HepG2 (cell line): ENCODE measurements around the gene RASGRF1. TPM values are rescaled to one million over a fixed set of nuclear protein-coding genes. Genes with fewer than 3 reads are reported as not detected.

ENCODE experiments used
- RXRA ChIP-seq: sonication (generic); formaldehyde crosslinking; IDR thresholded peaks from 2 replicates; pipeline ENCODE4 v1.5.1; 2020; ENCODE audit warnings: missing genetic modification reagents
- SYNCRIP ChIP-seq: fragments of 200-400 bp; formaldehyde crosslinking; IDR thresholded peaks from 2 replicates; pipeline ENCODE4 v1.6.1; 2018; ENCODE audit warnings: mild to moderate bottlenecking, low read depth, low read length; ENCODE audit not compliant: insufficient read depth
- TMF1 ChIP-seq: sonication (generic); formaldehyde crosslinking; IDR thresholded peaks from 2 replicates; pipeline ENCODE4 v1.8.1; 2022; ENCODE audit warnings: low read depth, missing genetic modification reagents
- ZBTB7A ChIP-seq: sonication (generic); formaldehyde crosslinking; IDR thresholded peaks from 2 replicates; pipeline ENCODE4 v1.8.0; 2022; ENCODE audit warnings: mild to moderate bottlenecking, missing genetic modification reagents
- ZNF557 ChIP-seq: sonication (generic); formaldehyde crosslinking; IDR thresholded peaks from 2 replicates; pipeline ENCODE4 v1.4.0; 2020; ENCODE audit warnings: missing genetic modification reagents
- ZNF605 ChIP-seq: sonication (generic); formaldehyde crosslinking; IDR thresholded peaks from 2 replicates; pipeline ENCODE4 v1.8.0; 2022; ENCODE audit warnings: mild to moderate bottlenecking, missing genetic modification reagents
- ZNF850 ChIP-seq: sonication (generic); formaldehyde crosslinking; conservative IDR thresholded peaks from 2 replicates; pipeline ENCODE4 v1.9.0; 2021; ENCODE audit warnings: mild to moderate bottlenecking, missing genetic modification reagents
- polyA plus RNA-seq, 8 experiments: library from polyadenylated mRNA; depleted of rRNA in 3 of 8; stranded (reverse) in 7 of 8; unstranded in 1 of 8; fragments of >200 nt; fragmentation: Illumina TruSeq in 4 of 8; extraction: Trizol in 4 of 8; gene quantifications; 2 replicates each; pipeline versions ENCODE4 v1.2.1 to v1.2.3, GENCODE V29; 2011 to 2016; ENCODE audit warnings: low read depth in 4 of 8, missing spikeins in 1 of 8, mixed read lengths in 1 of 8; ENCODE audit not compliant: insufficient read depth in 1 of 8
- total RNA-seq, 5 experiments: library from RNA; depleted of rRNA; stranded (reverse); fragments of >200 nt; fragmentation: Illumina TruSeq; extraction: Trizol; gene quantifications; 2 replicates each; pipeline ENCODE4 v1.2.3, GENCODE V29; 2016; ENCODE audit warnings: low read depth in 1 of 5
- TF ChIP-seq, protein P1 (sequence below): IDR thresholded peaks from 2 replicates; pipeline ENCODE4 v1.4.0; 2020; ENCODE audit warnings: mild to moderate bottlenecking, missing genetic modification reagents
- TF ChIP-seq, protein P2 (sequence below): sonication (generic); formaldehyde crosslinking; IDR thresholded peaks from 2 replicates; pipeline ENCODE4 v1.4.0; 2020; ENCODE audit warnings: missing genetic modification reagents, borderline replicate concordance
- TF ChIP-seq, protein P3 (sequence below): sonication (generic); formaldehyde crosslinking; IDR thresholded peaks from 2 replicates; pipeline ENCODE4 v1.5.1; 2020; ENCODE audit warnings: missing genetic modification reagents, mild to moderate bottlenecking, borderline replicate concordance
- TF ChIP-seq, protein P4 (sequence below), 2 experiments: sonication (generic) in 1 of 2; formaldehyde crosslinking in 1 of 2; IDR thresholded peaks; 2 replicates each; pipeline versions ENCODE4 v1.4.0 to v1.6.1; 2016 to 2020; ENCODE audit warnings: borderline replicate concordance in 1 of 2, low read depth in 1 of 2, mild to moderate bottlenecking in 1 of 2, missing genetic modification reagents in 1 of 2
- TF ChIP-seq, protein P5 (sequence below): sonication (generic); formaldehyde crosslinking; IDR thresholded peaks from 2 replicates; pipeline ENCODE4 v1.4.0; 2020; ENCODE audit warnings: missing genetic modification reagents, borderline replicate concordance

The RASGRF1 gene
- total and polyA plus RNA-seq, 2 of the 13 experiments (the other 11 are each of a cell fraction or from before 2014, with no cell fraction given), result 0.55 to 3.0 TPM

DNA sequence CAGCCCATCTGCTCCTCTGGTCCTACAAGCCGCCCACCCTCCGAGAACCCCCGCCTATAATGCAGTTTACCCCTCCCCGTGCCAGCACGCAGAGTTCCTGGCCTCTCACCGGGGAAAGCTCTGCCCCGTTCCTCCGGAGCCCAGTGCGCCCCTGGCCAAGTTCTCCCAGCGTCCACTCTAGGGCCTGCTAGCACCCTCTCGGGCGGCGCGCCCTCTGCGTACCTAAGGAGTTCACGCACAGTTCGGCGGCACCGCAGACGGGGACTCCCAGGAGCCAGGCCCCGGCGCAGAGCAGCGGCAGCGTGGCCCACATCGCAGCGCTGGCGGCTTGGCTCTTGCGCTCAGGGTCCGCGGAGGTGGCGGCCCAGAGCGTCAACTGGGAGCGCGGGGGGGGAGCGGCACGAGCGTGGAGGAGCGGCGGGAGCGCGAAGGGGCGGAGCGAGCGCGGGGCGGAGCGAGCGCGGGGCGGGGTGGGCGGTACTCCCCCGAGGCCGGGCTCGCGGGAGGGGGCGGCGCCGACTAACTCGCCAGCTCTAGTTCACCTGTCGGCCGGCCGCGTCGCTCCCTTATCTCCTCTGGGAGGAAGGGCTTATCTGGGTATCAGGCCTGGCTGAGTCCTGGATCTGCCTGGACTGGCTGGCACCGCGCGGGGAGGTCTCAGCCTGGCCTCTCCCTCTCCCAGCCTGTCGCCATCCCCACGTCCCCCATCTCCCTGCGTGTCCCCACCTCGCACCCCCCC is 145.7 kb downstream of the RASGRF1 start, which contains the start of gene CTSH (continued):
- TF ChIP-seq, protein P1, sequence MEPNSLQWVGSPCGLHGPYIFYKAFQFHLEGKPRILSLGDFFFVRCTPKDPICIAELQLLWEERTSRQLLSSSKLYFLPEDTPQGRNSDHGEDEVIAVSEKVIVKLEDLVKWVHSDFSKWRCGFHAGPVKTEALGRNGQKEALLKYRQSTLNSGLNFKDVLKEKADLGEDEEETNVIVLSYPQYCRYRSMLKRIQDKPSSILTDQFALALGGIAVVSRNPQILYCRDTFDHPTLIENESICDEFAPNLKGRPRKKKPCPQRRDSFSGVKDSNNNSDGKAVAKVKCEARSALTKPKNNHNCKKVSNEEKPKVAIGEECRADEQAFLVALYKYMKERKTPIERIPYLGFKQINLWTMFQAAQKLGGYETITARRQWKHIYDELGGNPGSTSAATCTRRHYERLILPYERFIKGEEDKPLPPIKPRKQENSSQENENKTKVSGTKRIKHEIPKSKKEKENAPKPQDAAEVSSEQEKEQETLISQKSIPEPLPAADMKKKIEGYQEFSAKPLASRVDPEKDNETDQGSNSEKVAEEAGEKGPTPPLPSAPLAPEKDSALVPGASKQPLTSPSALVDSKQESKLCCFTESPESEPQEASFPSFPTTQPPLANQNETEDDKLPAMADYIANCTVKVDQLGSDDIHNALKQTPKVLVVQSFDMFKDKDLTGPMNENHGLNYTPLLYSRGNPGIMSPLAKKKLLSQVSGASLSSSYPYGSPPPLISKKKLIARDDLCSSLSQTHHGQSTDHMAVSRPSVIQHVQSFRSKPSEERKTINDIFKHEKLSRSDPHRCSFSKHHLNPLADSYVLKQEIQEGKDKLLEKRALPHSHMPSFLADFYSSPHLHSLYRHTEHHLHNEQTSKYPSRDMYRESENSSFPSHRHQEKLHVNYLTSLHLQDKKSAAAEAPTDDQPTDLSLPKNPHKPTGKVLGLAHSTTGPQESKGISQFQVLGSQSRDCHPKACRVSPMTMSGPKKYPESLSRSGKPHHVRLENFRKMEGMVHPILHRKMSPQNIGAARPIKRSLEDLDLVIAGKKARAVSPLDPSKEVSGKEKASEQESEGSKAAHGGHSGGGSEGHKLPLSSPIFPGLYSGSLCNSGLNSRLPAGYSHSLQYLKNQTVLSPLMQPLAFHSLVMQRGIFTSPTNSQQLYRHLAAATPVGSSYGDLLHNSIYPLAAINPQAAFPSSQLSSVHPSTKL (CRISPR knock-in tag), result peak; percentile 64
- TF ChIP-seq, protein P2, sequence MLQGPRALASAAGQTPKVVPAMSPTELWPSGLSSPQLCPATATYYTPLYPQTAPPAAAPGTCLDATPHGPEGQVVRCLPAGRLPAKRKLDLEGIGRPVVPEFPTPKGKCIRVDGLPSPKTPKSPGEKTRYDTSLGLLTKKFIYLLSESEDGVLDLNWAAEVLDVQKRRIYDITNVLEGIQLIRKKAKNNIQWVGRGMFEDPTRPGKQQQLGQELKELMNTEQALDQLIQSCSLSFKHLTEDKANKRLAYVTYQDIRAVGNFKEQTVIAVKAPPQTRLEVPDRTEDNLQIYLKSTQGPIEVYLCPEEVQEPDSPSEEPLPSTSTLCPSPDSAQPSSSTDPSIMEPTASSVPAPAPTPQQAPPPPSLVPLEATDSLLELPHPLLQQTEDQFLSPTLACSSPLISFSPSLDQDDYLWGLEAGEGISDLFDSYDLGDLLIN (CRISPR knock-in tag), result peak; percentile 16; the same call in 1 of the 2 replicates
- TF ChIP-seq, protein P3, sequence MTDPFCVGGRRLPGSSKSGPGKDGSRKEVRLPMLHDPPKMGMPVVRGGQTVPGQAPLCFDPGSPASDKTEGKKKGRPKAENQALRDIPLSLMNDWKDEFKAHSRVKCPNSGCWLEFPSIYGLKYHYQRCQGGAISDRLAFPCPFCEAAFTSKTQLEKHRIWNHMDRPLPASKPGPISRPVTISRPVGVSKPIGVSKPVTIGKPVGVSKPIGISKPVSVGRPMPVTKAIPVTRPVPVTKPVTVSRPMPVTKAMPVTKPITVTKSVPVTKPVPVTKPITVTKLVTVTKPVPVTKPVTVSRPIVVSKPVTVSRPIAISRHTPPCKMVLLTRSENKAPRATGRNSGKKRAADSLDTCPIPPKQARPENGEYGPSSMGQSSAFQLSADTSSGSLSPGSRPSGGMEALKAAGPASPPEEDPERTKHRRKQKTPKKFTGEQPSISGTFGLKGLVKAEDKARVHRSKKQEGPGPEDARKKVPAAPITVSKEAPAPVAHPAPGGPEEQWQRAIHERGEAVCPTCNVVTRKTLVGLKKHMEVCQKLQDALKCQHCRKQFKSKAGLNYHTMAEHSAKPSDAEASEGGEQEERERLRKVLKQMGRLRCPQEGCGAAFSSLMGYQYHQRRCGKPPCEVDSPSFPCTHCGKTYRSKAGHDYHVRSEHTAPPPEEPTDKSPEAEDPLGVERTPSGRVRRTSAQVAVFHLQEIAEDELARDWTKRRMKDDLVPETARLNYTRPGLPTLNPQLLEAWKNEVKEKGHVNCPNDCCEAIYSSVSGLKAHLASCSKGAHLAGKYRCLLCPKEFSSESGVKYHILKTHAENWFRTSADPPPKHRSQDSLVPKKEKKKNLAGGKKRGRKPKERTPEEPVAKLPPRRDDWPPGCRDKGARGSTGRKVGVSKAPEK (CRISPR knock-in tag), result no peak
- TF ChIP-seq SYNCRIP (no peak), ZNF850 (no peak), RXRA (peak; percentile 61), ZNF605 (CRISPR knock-in tag) (no peak), ZBTB7A (CRISPR knock-in tag) (peak; percentile 74), ZNF557 (no peak), TMF1 (CRISPR knock-in tag) (peak; percentile 90; the same call in 1 of the 2 replicates)
- TF ChIP-seq, protein P4, sequence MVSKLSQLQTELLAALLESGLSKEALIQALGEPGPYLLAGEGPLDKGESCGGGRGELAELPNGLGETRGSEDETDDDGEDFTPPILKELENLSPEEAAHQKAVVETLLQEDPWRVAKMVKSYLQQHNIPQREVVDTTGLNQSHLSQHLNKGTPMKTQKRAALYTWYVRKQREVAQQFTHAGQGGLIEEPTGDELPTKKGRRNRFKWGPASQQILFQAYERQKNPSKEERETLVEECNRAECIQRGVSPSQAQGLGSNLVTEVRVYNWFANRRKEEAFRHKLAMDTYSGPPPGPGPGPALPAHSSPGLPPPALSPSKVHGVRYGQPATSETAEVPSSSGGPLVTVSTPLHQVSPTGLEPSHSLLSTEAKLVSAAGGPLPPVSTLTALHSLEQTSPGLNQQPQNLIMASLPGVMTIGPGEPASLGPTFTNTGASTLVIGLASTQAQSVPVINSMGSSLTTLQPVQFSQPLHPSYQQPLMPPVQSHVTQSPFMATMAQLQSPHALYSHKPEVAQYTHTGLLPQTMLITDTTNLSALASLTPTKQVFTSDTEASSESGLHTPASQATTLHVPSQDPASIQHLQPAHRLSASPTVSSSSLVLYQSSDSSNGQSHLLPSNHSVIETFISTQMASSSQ (IDR thresholded peaks at IDR 0.05; ENCODE audit: low read depth), result no peak
- TF ChIP-seq, protein P4 (CRISPR knock-in tag; IDR thresholded peaks at IDR 0.05; ENCODE audit: borderline replicate concordance), result peak; percentile 55
- TF ChIP-seq, protein P5, sequence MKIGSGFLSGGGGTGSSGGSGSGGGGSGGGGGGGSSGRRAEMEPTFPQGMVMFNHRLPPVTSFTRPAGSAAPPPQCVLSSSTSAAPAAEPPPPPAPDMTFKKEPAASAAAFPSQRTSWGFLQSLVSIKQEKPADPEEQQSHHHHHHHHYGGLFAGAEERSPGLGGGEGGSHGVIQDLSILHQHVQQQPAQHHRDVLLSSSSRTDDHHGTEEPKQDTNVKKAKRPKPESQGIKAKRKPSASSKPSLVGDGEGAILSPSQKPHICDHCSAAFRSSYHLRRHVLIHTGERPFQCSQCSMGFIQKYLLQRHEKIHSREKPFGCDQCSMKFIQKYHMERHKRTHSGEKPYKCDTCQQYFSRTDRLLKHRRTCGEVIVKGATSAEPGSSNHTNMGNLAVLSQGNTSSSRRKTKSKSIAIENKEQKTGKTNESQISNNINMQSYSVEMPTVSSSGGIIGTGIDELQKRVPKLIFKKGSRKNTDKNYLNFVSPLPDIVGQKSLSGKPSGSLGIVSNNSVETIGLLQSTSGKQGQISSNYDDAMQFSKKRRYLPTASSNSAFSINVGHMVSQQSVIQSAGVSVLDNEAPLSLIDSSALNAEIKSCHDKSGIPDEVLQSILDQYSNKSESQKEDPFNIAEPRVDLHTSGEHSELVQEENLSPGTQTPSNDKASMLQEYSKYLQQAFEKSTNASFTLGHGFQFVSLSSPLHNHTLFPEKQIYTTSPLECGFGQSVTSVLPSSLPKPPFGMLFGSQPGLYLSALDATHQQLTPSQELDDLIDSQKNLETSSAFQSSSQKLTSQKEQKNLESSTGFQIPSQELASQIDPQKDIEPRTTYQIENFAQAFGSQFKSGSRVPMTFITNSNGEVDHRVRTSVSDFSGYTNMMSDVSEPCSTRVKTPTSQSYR (CRISPR knock-in tag), result peak; percentile 34; the same call in 1 of the 2 replicates
